Measurements from ENCODE around the gene CEMIP. TPM values are rescaled to one million over a fixed set of nuclear protein-coding genes. Genes with fewer than 3 reads are reported as not detected.

Gene CEMIP
- total RNA-seq, 1 experiment from 2014 or later: 0.07 TPM

GRCh38 chr15:80939216-80939615 is 160.0 kb downstream of the CEMIP start:
- Mint-ChIP-seq H3K4me3 (ENCODE audit: unreplicated experiment) (no peak overlapping the region), H3K27ac (ENCODE audit: unreplicated experiment) (no peak overlapping the region), H3K36me3 (ENCODE audit: insufficient read depth, unreplicated experiment) (no peaks in the 10 kb centered on the region), H3K27me3 (ENCODE audit: insufficient read depth, unreplicated experiment) (no peaks in the 10 kb centered on the region), H3K9me3 (ENCODE audit: unreplicated experiment) (no peaks in the 10 kb centered on the region), H3K4me1 (ENCODE audit: low read depth, unreplicated experiment) (peaks cover 5% of the 10 kb centered on the region)
- no peaks in the 10 kb centered on the region for H3K27me3 ChIP-seq (replicated peaks; ENCODE audit: control insufficient read depth, insufficient read depth, low read length)
- POLR2A ChIA-PET: no interaction called here
- intact Hi-C loops (cut with micrococcal nuclease; ENCODE audit: unreplicated experiment): no loop called here
- H3K4me1 ChIP-seq: 0 out of 2 replicates have a peak, but pooled peaks cover 3% of the 10 kb centered on the region
- no peak for DNase-seq
- CTCF ChIA-PET: no interaction called here
- BruUV-seq (replicated peaks): no TSS peak
- no peak overlapping the region for H3K4me3 ChIP-seq (ENCODE audit: low read depth, low read length)
- TF ChIP-seq, protein P1, sequence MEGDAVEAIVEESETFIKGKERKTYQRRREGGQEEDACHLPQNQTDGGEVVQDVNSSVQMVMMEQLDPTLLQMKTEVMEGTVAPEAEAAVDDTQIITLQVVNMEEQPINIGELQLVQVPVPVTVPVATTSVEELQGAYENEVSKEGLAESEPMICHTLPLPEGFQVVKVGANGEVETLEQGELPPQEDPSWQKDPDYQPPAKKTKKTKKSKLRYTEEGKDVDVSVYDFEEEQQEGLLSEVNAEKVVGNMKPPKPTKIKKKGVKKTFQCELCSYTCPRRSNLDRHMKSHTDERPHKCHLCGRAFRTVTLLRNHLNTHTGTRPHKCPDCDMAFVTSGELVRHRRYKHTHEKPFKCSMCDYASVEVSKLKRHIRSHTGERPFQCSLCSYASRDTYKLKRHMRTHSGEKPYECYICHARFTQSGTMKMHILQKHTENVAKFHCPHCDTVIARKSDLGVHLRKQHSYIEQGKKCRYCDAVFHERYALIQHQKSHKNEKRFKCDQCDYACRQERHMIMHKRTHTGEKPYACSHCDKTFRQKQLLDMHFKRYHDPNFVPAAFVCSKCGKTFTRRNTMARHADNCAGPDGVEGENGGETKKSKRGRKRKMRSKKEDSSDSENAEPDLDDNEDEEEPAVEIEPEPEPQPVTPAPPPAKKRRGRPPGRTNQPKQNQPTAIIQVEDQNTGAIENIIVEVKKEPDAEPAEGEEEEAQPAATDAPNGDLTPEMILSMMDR (IDR thresholded peaks at IDR 0.05; ENCODE audit: insufficient read depth in 1 of 2, low read depth in 1 of 2, low read length in 1 of 2, severe bottlenecking in 1 of 2, unreplicated experiment in 1 of 2): no peak
- H3K9me3 ChIP-seq: no peaks in the 10 kb centered on the region
- H3K36me3 ChIP-seq (ENCODE audit: control insufficient read depth, insufficient read depth, low read length): no peaks in the 10 kb centered on the region

- H3K27ac Mint-ChIP-seq (ENCODE audit: unreplicated experiment): no peak overlapping the region
- H3K36me3 Mint-ChIP-seq (ENCODE audit: insufficient read depth, unreplicated experiment): no peaks in the 10 kb centered on the region
- no peaks in the 10 kb centered on the region for H3K4me1 Mint-ChIP-seq (ENCODE audit: low read depth, unreplicated experiment)
- intact Hi-C loops (cut with micrococcal nuclease; ENCODE audit: unreplicated experiment): no loop called here
- Histone ChIP-seq H3K27me3 (replicated peaks; ENCODE audit: control insufficient read depth, insufficient read depth, low read length) (no peaks in the 10 kb centered on the region), H3K4me1 (no peaks in the 10 kb centered on the region), H3K36me3 (ENCODE audit: control insufficient read depth, insufficient read depth, low read length) (no peaks in the 10 kb centered on the region), H3K4me3 (ENCODE audit: low read depth, low read length) (no peak overlapping the region), H3K9me3 (no peaks in the 10 kb centered on the region)
- H3K9me3 Mint-ChIP-seq (ENCODE audit: unreplicated experiment): no peaks in the 10 kb centered on the region
- no TSS peak for BruUV-seq (replicated peaks)
- DNase-seq: no peak
- no peak overlapping the region for H3K4me3 Mint-ChIP-seq (ENCODE audit: unreplicated experiment)
- TF ChIP-seq, protein P1 (IDR thresholded peaks at IDR 0.05; ENCODE audit: insufficient read depth in 1 of 2, low read depth in 1 of 2, low read length in 1 of 2, severe bottlenecking in 1 of 2, unreplicated experiment in 1 of 2): no peak
- ChIA-PET POLR2A (no interaction called here), CTCF (no interaction called here)
- H3K27me3 Mint-ChIP-seq (ENCODE audit: insufficient read depth, unreplicated experiment): no peaks in the 10 kb centered on the region
Observed at GRCh38 chr15:80940331-80940730, 161.2 kb downstream of the CEMIP start.

DNA sequence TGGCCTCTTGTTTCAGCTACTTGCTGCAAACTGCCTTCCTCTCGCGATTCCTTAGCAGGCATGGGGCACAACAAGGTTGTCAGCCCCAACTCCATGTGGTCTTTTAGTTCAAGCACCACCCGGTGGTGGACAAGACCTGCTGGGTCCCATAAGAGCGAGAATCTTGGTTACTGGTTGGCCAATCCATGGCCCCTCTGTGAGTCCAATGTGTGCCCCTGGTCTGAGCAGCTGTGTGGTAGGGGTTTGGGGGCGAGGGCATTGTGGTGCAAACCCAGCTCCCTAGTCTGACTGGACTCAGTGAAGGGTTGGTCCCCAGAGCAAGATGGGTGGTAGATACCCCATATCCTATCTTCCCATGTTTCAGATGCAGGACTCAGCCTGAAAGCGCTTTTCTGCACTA is 161.7 kb downstream of the CEMIP start:
- Mint-ChIP-seq H3K9me3 (ENCODE audit: unreplicated experiment) (no peaks in the 10 kb centered on the region), H3K4me3 (ENCODE audit: unreplicated experiment) (no peak overlapping the region)

More for the DNA sequence above, 161.7 kb downstream of the CEMIP start:
- no peaks in the 10 kb centered on the region for H3K36me3 Mint-ChIP-seq (ENCODE audit: insufficient read depth, unreplicated experiment)
- Histone ChIP-seq H3K9me3 (no peaks in the 10 kb centered on the region), H3K36me3 (ENCODE audit: control insufficient read depth, insufficient read depth, low read length) (no peaks in the 10 kb centered on the region), H3K4me3 (ENCODE audit: low read depth, low read length) (no peak overlapping the region), H3K4me1 (no peaks in the 10 kb centered on the region), H3K27me3 (replicated peaks; ENCODE audit: control insufficient read depth, insufficient read depth, low read length) (no peaks in the 10 kb centered on the region)
- no peaks in the 10 kb centered on the region for H3K27me3 Mint-ChIP-seq (ENCODE audit: insufficient read depth, unreplicated experiment)
- no peak for DNase-seq
- intact Hi-C loops (cut with micrococcal nuclease; ENCODE audit: unreplicated experiment): no loop called here
- no peaks in the 10 kb centered on the region for H3K4me1 Mint-ChIP-seq (ENCODE audit: low read depth, unreplicated experiment)
- no peak overlapping the region for H3K27ac Mint-ChIP-seq (ENCODE audit: unreplicated experiment)
- TF ChIP-seq, protein P1 (IDR thresholded peaks at IDR 0.05; ENCODE audit: insufficient read depth in 1 of 2, low read depth in 1 of 2, low read length in 1 of 2, severe bottlenecking in 1 of 2, unreplicated experiment in 1 of 2): no peak
- POLR2A ChIA-PET: no interaction called here
- CTCF ChIA-PET: no interaction called here
- BruUV-seq (replicated peaks): no TSS peak
